HG03558 (cell line): ENCODE results near the gene TRAF2.
"Not testable (repeated sequence)": the region's sequence is repeated elsewhere in the genome, so short reads cannot be mapped to it uniquely, and the experiment has no call there.

Source experiments
- ATAC-seq: cut with Tn5 transposase; IDR thresholded peaks from one replicate; pipeline ENCODE4 v1.9.1; 2021; ENCODE audit warnings: moderate number of reproducible peaks; ENCODE audit not compliant: unreplicated experiment; ENCODE audit errors: extremely low read depth

Gene TRAF2

DNA sequence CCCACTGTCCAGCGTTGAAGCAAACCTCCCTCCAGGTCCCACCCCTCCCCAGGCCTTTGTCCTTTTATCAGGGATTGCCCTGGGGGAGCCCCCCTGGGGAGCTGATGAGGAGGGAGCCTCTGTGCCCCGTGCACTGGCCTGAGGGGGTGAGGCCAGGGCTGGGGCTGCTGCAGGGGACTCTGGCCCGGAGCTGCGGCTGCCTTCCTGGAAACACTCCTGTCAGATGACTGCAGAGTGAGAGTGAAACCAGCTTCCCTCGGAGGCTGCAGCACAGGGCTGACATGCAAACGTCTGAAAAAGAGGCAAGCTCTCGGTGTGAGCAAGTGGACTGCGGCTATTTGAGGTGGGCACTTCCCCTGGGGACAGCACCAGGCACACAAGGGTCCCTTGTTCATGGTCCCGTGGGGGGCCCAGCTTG, 4.6 kb upstream of the TRAF2 start:
- no peak for ATAC-seq

DNA sequence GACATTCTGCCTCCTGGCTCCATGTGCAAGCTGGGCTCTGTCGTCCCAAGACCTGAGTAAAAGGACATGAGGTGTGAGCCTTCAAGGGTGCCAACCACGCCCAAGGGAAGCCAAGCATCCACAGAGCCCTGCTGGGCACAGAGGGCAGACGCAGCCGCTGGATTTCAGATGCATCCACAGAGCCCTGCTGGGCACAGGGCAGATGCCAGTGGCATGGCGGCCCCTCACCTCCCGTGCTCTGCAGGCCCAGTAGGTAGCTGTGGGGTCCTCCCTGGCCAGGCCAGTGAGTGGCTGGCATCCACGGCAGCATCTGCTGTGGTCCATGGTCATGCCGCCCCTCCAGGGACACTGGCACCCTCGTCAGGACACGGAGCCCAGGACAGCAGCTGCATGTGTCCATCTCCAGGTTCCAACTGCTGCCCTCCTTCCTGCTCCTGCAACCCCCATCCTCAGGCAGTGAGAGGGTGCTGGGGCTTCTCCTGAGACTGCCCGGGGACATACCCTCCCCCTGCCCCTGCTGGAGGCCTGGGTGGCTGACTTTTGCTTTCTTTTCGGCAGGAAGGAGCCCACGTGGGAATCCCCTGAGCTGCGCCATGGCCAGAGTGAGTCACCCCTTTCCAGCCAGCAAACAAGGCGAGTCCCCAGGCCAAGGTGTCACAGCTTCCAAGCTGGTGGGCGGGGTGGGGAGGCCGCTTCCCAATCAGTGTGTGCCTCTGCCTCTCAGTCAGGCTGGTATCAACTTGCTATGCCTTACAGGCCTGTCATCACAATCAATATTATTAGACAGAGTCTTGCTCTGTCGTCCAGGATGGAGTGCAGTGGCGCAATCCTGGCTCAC, 4.0 kb upstream of the TRAF2 start:
- no peak for ATAC-seq

- ATAC-seq, result not testable (repeated sequence)
Observed at GRCh38 chr9:136882947-136883283, 3.4 kb upstream of the TRAF2 start.

DNA sequence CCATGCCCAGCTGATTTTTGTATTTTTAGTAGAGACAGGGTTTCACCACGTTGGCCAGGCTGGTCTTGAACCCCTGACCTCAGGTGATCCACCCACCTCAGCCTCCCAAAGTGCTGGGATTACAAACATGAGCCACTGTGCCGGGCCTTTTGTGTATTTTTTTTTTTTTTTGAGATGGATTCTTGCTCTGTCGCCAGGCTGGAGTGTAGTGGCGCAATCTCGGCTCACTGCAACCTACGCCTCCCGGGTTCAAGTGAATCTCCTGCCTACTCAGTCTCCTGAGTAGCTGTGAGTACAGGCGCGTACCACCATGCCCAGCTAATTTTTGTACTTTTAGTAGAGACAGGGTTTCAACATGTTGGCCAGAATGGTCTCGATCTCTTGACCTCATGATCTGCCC, 2.6 kb upstream of the TRAF2 start:
- not testable (repeated sequence) for ATAC-seq

DNA sequence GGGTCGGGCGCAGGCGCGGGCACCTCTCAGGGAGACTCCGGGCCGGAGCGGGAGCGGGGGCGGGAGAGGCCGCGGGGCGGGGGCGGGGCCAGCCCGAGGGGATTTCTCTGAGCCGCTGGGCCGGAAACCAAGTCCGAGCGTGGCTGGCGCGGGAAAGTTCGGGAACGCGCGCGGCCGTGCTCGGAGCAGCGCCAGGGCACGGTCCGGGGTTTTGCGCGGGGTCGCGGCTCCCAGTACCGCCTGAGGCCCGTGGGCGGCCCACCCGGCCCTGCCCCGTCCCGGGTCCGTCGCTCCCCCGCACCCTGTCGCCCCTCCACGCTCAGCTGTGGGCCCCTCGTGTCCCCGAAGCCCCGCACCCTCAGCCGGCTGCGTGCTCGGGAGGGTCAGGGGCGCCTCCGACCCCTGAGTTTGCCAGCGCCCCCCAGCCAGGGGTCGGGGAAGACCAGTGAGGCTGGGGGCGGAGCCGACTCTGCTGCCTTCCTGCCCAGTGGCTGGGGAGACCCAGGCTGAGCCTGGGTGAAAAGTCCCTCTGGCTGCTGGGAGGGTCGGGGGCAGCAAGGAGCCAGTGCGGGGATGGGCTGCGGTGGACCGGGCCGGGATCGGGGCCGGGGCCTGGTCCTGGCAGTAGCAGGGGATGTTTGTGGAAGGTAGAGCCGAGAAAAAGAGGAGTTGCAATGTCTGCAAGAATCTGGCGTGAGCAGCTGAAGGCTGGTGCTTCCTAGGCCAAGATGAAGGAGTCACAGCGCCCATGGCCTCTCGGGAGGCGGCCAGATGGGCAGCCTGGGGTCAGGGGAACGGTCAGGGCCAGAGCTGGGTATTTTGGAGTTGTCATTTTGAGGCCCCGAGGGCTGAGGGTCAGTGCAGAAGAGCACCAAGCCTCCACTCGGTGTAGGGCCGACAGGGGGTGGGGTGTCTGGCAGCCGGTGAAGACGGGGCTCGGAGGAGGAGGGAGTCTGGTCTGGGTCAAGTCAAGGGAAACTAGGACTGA, 588 bp downstream of the TRAF2 start:
- no peak for ATAC-seq

GRCh38 chr9:136888454-136888853, 2.1 kb downstream of the TRAF2 start:
- ATAC-seq, result no peak

- no peak for ATAC-seq
Observed at GRCh38 chr9:136889858-136890257, 3.5 kb downstream of the TRAF2 start.

GRCh38 chr9:136890661-136891060, 4.3 kb downstream of the TRAF2 start:
- no peak for ATAC-seq

- ATAC-seq, result no peak
Observed at GRCh38 chr9:136896027-136896426, 9.7 kb downstream of the TRAF2 start.

DNA sequence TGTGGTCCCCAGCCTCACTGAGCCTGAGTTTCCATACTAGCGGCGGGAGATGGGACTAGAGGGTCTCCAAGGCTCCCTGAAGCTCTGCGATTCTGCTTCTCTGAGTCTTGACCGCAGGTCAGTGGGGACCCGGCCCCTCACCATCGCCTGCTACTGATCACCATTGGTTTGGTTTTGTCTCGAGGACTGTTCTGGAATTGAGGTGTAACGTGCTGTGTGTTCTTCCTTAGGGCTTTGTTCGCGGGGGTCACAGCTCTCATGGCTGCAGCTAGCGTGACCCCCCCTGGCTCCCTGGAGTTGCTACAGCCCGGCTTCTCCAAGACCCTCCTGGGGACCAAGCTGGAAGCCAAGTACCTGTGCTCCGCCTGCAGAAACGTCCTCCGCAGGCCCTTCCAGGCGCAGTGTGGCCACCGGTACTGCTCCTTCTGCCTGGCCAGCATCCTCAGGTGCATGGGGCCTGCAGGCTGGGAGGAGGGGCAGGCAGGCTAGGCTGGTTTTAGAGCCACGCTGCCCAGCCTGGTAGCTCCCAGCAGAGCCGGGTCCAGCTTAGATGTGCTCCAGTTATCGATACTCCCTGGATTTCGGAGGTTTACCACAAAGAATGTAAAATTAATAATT, 12.3 kb downstream of the TRAF2 start:
- no peak for ATAC-seq

GRCh38 chr9:136899196-136899595, 12.9 kb downstream of the TRAF2 start:
- ATAC-seq, result no peak

DNA sequence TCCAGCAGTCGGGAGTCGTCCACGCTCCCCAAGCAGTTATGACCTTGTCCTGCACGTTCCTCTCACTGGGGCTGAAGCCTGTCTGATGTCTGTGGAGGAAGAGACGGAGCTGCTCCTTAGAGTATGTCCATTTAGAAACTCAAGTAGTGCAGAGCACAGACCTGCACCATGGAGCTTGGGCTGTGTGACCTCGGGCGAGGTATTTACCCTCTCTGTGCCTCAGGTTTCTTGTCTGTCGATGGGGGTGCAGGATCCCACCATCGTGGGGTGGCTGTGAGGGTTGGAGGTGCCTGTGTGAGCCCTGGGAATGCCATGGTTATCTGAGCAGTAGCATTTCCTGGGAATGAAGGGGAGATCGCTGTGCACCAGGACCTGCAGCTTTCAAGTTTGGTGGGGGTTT, 14.2 kb downstream of the TRAF2 start:
- no peak for ATAC-seq

GRCh38 chr9:136900988-136901515, 14.7 kb downstream of the TRAF2 start:
- ATAC-seq, result no peak

DNA sequence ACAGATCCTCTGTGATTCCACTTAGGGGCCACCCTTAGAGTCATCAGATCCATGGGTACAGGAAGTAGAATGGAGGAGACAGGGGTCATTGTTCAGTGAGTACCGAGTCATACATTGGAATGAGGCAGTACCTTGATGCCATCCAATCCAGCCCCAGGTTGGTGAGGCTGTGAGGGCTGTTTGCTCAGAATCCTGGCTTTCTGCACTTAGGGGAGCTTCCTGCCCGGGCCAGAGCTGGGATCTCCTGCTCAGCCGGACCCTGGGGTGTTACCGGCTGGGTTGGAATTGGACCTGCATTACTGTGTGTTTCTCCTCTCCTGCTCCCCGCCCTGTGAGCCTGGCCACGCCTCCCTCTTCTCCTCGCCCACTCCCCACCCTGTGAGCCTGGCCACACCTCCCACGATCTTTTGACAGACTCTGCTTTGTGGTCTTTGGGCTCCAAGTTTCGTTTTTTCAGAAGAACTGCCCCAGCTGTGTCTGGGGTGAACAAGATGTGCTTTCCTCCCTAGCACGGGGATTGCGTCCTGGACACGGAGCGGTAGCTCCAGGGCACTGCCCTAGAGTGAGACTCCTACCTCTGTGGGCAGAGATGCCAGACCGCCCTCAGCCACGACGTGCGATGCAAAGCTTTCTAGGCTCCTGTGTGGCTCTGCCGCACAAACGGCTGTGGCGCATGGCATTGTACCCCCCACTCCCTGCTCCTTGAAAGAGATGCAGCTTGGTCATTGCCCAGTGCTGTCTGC, 15.4 kb downstream of the TRAF2 start:
- ATAC-seq, result no peak

GRCh38 chr9:136902259-136902821, 16.0 kb downstream of the TRAF2 start:
- peak; percentile 45 for ATAC-seq

GRCh38 chr9:136903041-136903554, 16.8 kb downstream of the TRAF2 start:
- no peak for ATAC-seq

DNA sequence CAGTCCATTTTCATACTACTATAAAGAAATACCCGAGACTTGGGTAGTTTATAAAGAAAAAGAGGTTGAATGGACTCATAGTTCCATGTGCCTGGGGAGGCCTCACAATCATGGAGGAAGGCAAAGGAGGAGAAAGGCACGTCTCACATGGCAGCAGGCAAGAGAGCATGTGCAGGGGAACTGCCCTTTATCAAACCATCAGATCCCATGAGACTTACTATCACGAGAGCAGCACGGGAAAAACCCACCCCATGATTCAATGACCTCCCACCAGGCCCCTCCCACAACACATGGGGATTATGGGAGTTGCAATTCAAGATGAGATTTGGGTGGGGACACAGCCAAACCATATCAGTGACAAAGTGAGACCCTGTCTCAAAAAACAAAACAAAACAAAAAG, 19.9 kb downstream of the TRAF2 start:
- no peak for ATAC-seq

- ATAC-seq, result no peak
Observed at GRCh38 chr9:136907011-136907914, 20.9 kb downstream of the TRAF2 start.
